HG03439 (cell line): ENCODE measurements around the gene PRPF6.
"Not testable (repeated sequence)": the region's sequence is repeated elsewhere in the genome, so short reads cannot be mapped to it uniquely, and the experiment has no call there.

Source experiments
- ATAC-seq: cut with Tn5 transposase; IDR thresholded peaks from one replicate; pipeline ENCODE4 v1.9.1; 2021; ENCODE audit warnings: mild to moderate bottlenecking, moderate library complexity; ENCODE audit not compliant: unreplicated experiment

PRPF6 gene

DNA sequence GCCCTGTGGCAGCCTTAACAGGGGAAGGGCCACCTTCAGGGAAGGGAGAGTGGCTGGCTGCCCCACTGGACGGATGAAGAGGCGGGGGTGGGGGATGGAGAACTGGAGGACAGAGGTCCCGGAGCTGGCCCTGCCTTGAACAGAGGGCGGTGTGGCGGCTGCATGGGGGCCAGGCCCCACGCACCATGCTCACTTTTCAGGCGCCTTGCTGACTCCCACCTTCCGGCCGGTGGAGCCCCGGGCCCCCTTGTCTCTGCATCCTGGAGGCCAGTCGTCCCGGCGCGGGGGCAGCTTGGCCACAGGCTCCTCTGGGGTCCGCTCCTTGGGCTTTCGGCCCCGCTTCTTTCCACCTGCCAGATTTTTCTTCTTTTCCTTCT lies 21.2 kb upstream of the PRPF6 start:
- ATAC-seq = no peak

DNA sequence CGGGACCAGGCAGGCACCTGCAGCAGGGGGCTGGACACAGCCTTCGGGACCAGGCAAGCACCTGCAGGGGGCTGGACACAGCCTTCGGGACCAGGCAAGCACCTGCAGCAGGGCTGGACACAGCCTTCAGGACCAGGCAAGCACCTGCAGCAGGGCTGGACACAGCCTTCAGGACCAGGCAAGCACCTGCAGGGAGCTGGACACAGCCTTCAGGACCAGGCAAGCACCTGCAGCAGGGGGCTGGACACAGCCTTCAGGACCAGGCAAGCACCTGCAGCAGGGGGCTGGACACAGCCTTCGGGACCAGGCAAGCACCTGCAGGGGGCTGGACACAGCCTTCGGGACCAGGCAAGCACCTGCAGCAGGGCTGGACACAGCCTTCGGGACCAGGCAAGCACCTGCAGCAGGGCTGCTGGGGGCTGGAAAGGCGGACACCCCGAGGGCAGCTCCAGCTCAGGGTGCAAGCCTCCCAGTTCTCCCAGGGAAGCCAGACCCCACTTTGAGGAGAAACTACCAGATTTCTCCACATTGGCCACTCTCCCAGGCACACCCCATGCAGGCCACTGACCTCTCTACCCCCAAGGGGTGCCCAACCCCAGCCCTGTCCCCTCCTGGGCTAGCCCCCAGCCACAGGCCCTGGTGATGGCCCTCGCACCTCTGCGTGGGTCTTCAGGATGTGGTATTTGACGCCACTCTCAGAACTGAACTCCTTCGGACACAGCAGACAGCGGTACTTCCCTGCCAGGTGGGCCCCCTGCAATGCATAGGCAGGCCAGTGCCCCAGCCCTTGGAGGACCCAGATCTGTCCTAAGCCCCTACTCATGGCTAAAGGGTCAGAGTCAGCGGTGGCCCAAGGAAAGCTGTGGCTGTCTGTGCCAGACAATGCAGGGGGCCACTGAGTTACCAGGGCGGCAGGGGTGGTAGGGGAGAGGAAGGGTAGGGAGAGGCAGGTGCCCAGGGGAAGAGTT lies 20.0 kb upstream of the PRPF6 start:
- not testable (repeated sequence) for ATAC-seq

DNA sequence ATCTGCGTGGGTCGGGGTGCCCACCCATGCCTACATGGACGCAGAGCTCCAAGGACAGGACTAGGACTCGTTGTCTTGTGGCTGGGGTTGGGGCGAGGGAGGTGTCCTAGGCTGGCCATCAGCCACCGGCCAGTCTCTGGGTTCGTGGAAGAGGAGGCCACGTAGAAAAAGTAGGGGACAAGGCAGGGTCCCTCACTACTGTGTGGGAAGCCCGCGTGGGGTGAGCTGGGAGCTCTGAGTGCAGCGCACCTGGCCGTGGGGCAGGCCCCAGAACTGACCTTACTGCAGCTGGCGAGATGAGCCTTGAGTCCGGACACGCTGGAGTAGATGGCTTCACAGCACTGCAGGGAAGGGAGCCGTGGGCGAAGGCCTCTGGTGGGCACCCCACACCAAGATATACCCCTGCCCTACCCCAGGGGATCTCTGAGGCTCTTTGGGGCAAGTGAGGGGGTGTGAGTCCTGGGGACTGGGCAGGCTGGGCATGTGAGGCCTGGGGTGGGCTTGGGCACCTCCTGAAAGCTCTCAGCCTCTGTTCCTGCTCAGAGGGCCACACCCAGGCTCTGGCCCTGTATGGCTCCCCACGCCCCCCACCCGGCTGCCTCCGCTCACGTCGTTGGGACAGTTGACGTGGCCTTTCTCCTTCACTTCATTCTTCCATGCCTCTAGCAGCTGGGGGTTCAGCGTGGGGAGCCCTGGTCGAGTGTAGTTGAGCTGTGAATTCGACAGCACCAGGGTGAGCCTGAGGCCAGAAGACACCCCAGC lies 19.1 kb upstream of the PRPF6 start:
- no peak for ATAC-seq

DNA sequence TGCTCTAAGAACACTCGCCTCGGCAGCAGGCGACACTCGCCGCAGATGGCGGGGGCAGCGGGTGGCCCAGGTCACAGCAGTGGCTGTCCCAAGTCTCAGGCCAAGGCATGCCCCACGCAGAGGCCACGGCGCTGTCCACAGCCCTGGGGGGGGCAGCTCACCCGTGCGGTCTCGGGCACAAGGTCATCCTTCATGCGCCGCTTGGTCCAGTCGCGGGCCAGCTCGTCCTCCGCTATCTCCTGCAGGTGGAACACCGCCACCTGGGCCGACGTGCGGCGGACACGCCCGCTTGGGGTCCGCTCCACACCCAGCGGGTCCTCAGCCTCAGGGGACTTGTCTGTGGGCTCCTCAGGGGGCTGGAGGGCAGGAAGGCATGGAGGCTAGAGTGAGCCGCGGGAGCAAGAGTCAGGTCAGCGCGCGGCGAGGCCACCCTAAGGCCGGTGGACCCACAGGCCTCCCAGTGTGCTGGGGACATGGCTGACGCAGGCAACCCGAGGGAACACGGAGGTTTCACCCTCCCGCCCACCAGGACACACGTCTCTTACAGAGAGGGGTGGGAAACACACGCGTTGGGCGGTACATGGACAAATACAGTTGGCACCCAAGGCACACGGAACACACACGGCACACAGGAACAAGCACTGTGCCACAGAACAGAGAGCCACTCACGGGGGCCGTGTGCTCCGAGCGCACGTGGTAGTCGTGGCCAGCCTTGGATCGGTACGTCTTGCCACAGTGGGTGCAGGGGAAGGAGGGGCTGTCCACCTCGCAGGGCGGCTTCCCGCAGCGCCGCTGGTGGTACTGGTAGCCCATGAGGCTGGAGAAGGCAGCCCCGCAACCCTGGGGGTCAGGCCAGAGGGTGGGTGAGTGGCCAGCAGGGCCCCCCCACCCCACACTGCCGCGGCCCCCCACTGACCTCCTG lies 18.2 kb upstream of the PRPF6 start:
- ATAC-seq = no peak

DNA sequence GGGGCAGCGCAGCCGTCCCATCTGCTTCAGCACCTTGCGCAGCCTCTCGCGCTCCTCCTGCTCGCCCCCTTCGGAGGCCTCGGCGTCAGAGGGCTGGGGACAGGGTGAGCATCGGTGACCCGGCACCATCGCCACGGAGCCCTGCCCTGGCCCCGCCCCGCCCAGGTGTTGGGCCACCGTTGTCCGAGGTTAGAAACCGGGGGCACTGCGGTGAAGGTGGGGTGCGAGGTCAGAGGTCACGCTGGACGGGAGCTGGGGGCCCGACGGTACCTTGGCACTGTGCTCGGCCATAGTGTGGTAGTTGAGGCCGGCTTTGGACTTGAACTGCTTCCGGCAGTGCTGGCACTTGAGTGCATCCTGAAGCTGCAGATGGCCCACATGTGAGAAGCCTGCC lies 17.6 kb upstream of the PRPF6 start:
- ATAC-seq = no peak

DNA sequence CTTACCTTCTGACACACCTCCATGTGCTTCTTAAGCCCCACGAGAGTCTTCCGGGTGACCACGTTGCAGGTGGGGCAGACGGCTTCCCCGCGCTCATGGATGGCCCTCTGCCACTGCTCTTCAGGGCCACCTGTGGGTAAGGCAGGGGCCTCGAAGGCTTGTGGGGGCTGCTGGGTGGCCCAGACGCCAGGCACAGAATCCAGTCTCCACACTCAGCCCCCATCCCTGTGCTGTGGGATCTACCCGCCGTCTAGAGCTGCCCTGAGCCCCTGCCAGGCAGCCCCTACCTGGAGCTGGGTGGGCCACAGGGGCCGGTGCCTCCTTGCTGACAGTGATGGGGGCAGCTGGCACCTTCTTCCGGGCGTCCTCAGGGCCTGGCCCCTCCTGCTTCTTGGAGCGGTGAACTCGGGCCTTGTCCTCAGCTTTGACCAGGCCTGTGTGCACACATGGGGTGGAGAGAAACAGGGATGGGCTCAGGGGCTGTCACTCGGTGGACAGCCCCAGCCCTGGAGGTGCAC lies 17.1 kb upstream of the PRPF6 start:
- no peak for ATAC-seq

DNA sequence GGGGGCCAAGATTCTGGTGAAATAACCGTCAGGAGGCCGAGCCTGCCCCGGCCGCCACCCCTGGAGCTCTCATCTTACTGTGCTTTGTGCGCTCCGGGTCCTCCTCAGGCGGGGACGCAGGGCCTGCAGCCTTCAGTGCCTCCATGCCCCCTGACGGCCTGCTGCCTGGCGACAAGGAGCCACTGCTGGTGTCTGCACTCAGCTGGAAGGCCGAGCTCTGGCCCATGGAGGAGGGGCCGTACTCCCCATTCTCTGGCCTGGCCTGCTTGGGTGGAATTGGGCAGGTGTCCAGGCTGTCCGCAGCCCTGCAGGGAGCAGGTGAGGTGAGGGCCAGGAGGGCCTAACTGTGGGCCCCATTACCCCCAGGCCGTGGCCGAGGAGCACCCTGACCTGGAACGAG lies 16.5 kb upstream of the PRPF6 start:
- ATAC-seq = no peak

DNA sequence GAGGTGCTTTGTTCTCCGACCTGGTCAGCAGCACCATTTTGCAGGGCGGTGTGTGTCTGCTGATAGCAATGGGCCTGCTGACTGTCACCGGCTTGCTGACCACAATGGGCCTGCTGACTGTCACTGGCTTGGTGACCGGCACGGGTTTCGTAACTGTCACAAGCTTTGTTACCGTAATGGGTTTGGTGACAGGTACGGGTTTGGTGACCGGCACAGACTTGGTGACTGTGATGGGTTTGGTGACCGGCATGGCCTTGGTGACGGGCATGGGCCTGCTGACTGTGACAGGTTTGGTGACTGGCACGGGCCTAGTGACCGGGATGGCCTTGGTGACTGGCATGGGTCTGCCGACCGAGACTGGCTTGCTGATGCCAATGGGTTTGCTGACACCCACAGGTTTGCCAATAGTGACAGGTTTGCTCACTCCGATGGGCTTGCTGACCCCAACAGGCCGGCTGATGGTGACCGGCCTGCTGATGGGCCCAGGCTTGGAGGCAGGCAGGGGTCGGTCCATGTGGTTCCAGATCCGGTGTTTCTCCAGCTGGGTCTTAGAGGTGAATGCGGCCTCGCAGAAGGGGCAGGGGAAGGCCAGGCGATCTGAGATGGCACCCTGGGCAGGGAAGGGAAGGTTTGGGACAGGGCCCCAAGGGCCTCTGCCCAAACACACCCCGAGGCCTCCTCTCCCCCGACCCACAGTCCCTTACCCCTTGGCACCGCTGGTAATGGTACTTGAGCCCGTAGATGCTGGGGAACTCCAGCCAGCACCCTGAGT lies 14.6 kb upstream of the PRPF6 start:
- no peak for ATAC-seq

DNA sequence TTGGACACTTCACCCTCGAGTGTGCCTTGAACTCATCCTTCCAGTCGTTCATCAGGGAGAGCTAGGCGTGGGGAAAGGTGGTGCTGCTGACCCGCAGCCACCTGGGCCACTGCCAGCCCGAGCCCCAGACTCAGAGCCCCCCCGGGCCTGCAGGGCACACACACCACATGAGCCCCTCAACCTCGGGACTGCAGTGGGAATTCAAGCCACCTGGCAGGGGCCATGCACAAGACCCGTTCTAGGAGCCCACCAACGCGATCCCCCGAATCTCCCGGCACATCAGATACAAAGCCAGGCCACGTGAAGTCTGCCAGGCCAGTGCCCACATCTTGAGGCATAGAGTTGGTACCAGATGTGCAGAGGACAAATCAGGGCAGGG lies 14.0 kb upstream of the PRPF6 start:
- no peak for ATAC-seq

DNA sequence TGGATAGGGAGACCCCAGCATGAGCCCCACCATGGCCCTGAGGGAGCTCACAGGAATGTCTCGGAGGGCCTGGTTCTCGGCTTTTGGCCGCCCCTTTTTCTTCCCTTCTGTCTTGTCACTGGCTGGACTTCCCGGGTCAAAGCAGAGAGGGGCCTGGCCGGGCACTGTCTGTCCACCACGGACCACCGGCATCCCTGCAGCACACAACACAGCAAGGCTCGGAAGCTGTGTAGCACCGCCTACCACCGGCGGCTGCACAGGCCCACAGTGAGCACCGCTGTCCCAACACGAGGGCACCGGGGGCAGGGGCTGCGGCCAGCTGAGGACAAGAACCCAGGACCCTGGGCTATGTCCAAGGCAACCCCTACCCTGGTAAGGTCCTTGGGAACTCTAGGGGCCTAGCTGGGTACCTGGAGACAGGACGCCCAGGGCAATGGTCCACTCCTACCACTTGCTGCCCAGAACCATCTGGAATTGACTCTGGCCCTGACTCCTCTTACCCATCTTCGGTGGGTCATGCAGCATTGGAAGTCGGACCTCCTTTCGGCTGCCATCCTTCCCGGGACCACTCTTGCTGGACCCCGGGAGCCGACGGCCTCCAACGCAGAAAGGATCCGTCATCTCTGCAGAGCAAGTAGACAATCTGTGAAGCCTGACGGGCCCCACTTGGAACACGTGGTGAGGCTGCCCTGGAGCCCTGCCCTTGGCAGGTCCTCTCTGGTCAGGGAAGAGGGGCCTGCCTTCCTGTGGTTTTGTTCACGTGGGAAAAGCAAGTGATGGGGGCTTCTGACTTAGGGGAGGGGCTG lies 13.4 kb upstream of the PRPF6 start:
- ATAC-seq = no peak

DNA sequence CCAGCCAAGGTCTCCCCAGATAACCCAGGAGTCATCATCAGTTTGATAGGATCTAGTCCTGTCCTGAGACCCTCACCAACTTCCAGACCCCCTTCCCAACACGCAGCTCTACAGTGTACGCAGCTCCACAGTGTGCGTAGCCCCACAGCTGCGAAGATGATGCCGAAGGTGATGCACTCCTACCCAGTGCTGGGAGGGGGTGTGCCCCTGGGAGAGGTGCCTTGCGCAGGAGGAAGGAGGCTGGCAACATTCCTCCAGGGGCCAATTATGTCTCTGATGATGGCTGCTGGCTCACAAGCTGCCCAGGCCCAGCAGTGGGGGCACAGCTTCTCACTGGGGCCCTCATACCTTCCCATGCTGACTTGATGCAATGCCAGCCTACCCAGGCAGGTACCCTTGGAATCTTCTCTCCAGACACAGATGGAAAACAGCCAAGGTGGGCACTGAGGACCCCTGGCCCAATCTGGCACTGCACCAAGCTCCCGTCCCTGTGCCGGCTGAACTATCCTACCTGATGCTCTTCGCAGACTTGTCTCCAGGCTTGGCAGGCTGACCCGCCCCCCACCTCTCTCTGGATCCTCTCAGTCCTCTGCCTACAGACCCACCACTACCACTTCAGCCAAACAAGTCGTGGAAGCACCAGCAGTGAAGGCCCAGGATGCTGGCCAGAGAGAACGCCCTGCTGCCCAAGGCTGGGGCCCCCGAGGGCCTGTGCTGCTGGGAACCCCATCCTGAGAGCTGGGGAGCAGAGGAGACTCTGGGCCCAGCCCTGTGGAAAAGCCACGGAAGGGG lies 12.6 kb upstream of the PRPF6 start:
- no peak for ATAC-seq

DNA sequence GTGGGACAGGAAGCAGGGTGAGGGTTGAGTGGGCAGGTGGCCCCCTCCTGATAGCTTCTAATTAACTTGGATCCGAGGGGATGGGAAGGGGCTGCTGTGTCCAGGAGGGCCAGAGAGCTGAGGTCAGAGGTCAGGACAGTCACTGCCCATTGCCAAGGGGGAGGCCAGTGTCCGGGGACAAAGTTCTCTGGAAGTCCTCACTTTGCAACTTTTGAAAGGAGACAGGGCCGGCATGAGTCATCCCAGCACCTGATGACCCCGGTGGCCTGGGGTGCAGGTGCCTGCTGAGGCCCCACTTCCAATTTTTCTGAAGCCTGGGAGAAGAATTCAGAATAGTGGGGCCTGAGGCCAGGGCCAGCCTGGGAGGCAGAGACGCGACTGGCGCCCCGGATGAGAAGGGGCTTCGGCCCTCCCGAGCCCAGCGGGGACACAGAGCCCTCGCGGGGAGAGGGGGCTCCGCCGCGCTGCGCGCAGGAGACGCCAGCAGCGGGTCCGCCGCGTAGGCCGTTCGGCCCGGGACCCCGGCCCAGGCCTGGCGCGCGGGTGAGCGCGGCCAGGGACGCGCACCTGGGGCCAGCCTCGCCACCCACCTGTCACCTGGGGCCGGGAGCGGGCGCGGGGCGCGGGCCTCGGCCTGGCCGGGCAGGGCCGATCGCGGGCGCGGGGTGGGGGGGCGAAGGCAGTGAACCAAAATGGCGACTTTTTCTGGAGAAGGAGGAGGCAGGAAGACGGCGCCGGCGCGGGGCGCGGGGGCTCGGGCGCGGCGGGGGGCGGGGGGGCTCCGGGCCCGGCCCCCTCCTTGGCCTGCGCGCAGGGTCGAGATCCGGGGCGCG lies 11.8 kb upstream of the PRPF6 start:
- no peak for ATAC-seq

DNA sequence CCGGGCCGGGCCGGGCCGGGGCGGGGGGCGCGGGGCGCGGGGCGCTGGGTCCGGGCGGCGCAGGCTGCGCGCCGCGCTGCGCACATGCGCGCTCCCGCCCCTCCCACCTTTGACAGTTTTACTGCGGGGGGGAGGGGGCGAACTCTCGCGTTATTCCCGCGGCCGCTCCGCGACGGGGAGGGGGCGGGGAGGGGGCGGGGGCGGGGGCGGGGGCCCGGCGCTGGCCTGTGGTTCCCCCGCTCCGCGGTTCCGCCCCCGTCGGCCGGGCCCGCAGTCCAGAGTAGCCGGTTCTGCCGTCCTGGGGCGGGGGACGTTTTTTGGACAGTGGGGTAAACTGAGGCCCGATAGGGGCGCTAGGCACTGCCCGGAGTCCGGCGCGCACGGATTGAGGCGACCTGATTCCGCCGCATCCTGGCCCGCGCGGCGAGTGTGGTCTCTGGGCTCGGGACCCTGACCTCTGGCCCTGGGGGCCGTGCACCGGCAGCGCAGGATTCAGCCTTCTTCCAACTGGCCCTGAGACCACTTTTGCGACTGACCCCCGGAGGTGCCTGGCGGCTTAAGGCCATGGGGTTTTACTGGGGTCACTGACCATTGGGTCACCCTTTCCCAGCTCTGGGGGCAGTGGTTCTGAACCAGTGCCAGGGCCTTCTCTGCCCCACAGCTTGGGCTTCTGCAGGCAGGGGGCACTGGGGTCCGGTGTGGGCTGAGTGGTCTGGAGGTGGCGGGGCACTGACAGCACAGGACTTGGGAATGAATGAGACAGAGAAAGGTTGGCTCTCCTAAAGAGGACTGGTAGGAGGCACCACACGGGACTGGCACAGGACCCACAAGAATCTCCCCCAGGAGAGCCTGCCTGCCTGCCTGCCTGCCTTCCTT lies 10.9 kb upstream of the PRPF6 start, which contains the start of gene ZNF512B:
ZNF512B (minus strand) TSS at position 93 of the 876 bp plus-strand sequence. CDS start 1,980 bp downstream, outside the sequence.
- no peak for ATAC-seq

DNA sequence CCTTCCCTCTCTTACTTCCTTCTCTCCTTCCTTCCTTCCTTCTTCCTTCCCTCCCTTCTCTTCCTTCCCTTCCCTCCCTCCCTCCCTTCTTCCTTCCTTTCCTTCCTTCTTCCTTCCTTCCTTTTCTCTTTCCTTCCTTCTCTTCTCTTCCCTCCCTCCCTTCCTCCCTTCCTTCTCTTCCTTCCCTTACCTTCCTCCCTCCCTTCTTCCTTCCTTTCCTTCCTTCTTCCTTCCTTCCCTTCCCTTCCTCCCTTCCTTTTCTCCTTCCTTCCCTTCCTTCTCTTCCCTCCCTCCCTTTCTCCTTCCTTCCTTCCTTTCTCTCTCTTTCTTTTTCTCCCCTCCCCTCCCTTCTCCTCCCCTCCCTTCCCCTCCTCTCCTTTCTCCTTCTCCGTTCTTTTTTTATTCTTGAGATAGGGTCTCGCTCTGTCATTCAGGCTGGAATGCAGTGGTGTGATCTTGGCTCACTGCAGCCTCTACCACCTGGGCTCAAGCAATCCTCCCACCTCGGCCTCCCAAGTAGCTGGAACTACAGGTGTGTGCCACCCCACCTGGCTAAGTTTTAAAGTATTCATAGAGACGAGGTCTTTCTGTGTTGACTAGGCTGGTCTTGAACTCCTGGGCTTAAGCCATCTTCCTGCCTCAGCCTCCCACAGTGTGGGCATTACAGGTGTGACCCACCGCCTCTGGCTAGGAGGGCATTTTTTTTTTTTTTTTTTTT lies 10.1 kb upstream of the PRPF6 start:
- ATAC-seq = no peak

DNA sequence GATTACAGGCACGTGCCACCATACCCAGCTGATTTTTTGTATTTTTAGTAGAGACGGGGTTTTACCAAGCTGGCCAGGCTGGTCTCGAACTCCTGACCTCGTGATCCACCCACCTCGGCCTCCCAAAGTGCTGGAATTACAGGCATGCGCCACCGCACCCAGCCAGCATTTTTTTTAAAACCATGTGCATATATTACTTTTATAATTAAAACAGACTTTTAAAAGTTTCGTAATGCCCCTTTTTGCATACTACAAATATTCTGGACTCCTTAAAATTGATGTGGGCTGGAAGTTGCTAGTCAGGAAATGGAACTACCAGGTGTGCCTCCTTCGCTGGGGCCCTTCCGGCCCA lies 9.0 kb upstream of the PRPF6 start:
- not testable (repeated sequence) for ATAC-seq
